GM12873 (cell line): ENCODE data around the gene QSOX2.

Experiments
- CTCF ChIP-seq: IDR thresholded peaks from 2 replicates; pipeline ENCODE4 v1.5.1; 2012; ENCODE audit warnings: low read depth, mild to moderate bottlenecking, moderate library complexity, low read length, control low read depth; ENCODE audit not compliant: insufficient read depth; ENCODE audit errors: missing control alignments

The QSOX2 gene

GRCh38 chr9:136229096-136230065 lies 16.2 kb downstream of the QSOX2 start:
- no peak for TF ChIP-seq CTCF

DNA sequence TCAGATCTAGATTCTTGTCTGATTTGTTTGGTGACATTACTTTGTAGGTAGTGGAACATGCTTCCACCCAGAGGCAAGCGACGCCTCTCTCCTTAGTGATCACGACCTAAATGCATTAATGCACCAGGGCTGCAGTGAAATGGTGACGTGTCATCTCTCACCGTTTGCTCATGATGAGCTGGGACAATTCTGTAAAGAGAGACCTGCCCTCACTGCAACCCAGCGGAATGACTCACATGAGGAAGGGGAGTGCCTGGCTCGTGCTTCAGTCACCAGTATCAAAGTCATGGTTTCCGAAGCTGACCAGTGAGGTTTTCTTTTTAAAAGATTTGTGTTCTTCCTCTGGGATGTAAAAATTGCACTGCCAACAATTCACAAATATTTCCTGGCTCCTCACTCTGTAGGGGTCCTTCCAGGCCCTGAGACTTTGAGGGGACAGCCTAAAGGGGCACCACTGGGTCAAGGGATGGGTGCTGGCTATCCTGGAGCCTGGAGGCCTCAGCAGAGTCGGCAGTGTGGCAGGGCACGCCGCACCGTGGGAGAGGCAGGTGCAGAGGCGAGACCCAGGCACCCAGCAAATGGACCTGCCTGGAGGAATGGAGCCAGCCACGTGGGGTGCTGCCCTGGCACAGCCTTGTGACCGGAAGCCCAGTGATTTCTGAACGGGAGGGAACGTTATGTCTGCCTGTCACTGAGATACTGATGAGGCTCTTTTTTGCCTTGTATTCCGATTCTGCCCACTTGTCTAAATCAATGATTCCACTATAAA lies 17.3 kb downstream of the QSOX2 start:
- TF ChIP-seq CTCF, result no peak

DNA sequence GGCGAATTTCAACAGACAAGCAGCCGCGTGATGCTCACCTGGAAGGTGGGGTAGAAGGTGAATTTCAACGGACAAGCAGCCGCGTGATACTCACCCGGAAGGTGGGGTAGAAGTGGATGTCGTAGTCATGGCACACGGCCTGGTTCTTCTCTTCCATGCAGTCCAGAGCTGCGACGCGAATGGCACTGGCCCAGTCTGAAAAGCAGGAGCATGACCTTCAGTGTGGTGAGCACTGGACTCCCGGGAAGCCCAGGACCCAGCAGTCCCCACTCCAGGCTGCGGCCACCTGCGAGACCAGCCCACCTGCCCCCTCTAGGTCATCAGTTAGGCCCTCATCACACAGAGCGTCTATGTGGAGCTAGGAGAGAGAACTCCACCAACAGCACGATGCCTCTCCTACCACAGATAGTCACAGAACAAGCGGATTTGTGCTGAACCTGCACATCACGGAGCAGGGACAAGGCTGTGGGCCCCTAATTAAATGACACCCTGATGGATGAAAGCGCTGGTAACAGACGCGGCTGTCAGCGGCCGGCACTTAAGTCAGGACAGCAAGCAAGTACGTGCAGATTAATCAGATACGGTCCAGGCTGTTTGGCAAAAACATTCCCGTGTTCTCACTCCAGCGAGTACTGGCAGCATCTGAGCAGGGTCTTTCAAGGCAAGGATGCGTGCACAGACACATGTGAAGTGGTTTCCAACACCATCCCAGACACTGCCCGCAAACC lies 18.8 kb downstream of the QSOX2 start:
- TF ChIP-seq CTCF, result no peak

- TF ChIP-seq CTCF, result peak; percentile 100
These were observed 19.6 kb downstream of the QSOX2 start for GRCh38 chr9:136225748-136226679.

GRCh38 chr9:136225366-136225747 lies 20.3 kb downstream of the QSOX2 start:
- no peak for TF ChIP-seq CTCF

DNA sequence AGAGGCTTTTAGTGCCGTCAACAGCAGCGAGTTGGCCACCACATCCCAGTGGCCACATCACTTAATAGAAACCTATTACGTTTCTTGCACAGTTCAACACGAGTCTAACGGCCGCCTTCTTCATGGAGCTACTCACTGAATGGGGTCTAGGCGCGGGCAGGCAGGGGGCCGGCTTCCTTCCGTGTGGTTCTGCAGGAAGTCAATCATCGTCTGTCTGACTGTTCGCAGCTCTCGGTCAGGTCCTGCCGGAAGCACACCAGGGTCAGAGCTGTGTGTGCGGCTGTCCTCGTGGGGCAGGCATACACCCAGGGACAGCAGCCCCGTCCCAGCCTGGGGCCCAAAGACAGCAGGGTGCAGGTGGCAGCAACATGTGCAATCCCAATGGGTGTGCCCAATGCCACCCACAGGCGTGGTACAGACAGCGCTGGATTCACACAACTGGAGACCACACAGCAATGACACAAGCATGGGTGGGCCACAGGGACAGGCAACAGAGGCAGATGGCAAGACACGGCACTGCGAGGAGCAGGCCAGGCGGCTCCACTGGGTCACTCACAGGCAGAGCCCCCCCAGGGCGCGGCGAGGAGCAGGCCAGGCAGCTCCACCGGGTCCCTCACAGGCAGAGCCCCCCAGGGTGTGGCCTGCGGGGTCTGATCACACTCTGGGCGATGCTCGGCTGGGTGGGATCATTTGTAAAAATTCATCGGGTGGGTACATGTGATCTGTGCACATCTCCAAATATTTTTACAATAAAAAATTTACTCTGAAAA lies 21.6 kb downstream of the QSOX2 start:
- TF ChIP-seq CTCF, result no peak
